Activated naive CD8-positive, alpha-beta T cell (primary cell): ENCODE results near the gene KCNMB2.
"Not testable (repeated sequence)": the region's sequence is repeated elsewhere in the genome, so short reads cannot be mapped to it uniquely, and the experiment has no call there.

Experiments used
- H3K27ac Mint-ChIP-seq: one replicate; pipeline ENCODE4 v1.8.0; 2021; ENCODE audit warnings: mixed read lengths
- H3K27me3 Mint-ChIP-seq: one replicate; pipeline ENCODE4 v1.8.0; 2021; ENCODE audit warnings: mixed read lengths
- H3K36me3 Mint-ChIP-seq: one replicate; pipeline ENCODE4 v1.8.0; 2021; ENCODE audit warnings: mixed read lengths
- H3K4me1 Mint-ChIP-seq: one replicate; pipeline ENCODE4 v1.8.0; 2021; ENCODE audit warnings: low read depth, mixed read lengths
- H3K4me3 Mint-ChIP-seq: one replicate; pipeline ENCODE4 v1.8.0; 2021; ENCODE audit warnings: mild to moderate bottlenecking, mixed read lengths
- H3K9me3 Mint-ChIP-seq: one replicate; pipeline ENCODE4 v1.8.0; 2021; ENCODE audit warnings: low read depth, mixed read lengths

Gene KCNMB2

GRCh38 chr3:178537122-178537705 is 978 bp downstream of the KCNMB2 start:
- H3K4me3 Mint-ChIP-seq = no peak overlapping the region
- H3K27me3 Mint-ChIP-seq = peaks cover 32% of the 10 kb centered on the region
- H3K9me3 Mint-ChIP-seq = no peaks in the 10 kb centered on the region
- H3K27ac Mint-ChIP-seq = no peak overlapping the region
- peaks cover 9% of the 10 kb centered on the region for H3K4me1 Mint-ChIP-seq
- H3K36me3 Mint-ChIP-seq = no peaks in the 10 kb centered on the region

DNA sequence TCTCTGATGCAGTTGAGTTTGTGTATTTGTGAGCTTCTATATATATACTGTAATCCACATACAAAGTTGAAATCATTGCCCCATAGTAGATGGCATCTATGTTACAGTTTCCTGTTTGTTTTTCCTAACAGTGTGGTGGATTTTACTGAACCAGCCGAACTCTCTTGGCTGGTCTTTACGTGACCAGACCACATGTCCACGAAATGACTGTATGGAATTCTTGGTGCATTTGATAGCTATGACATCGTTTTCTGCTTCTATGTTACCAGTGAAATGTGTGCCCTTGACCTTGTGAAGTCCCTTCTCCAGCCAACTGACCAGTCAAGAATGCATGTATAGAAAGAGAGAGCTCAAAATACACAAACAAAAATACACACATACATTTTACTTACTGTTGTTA is 1.8 kb downstream of the KCNMB2 start:
- no peak overlapping the region for H3K4me3 Mint-ChIP-seq
- H3K9me3 Mint-ChIP-seq = no peaks in the 10 kb centered on the region
- peaks cover 9% of the 10 kb centered on the region for H3K4me1 Mint-ChIP-seq
- no peaks in the 10 kb centered on the region for H3K36me3 Mint-ChIP-seq
- H3K27ac Mint-ChIP-seq = no peak overlapping the region
- H3K27me3 Mint-ChIP-seq = peaks cover 29% of the 10 kb centered on the region

DNA sequence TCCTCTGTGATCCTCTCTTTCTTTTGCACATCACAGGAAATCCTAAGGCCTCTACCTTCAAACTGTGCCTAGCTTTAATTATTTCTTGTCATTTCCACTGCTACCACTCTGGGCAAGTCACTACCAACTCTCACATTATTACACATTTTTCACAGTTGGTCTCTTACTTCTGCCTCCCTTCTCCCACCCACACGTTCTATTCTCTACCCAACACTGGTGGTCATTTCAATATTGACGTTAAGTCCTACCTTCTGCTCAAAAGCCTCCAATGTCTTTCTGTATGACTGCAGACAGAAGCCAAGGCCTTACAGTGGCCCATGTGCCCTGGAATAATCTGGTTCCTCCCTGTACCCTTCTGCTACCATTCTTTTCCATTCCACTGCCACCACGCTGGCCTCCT is 3.9 kb downstream of the KCNMB2 start:
- Mint-ChIP-seq H3K4me3 (no peak overlapping the region), H3K27ac (no peak overlapping the region), H3K9me3 (no peaks in the 10 kb centered on the region), H3K4me1 (peaks cover 9% of the 10 kb centered on the region), H3K36me3 (no peaks in the 10 kb centered on the region), H3K27me3 (peaks cover 26% of the 10 kb centered on the region)

- Mint-ChIP-seq H3K4me1 (no peaks in the 10 kb centered on the region), H3K36me3 (no peaks in the 10 kb centered on the region), H3K4me3 (no peak overlapping the region), H3K27me3 (peaks cover 3% of the 10 kb centered on the region), H3K27ac (no peak overlapping the region), H3K9me3 (no peaks in the 10 kb centered on the region)
Observed at GRCh38 chr3:178545337-178545736, 9.1 kb downstream of the KCNMB2 start.

DNA sequence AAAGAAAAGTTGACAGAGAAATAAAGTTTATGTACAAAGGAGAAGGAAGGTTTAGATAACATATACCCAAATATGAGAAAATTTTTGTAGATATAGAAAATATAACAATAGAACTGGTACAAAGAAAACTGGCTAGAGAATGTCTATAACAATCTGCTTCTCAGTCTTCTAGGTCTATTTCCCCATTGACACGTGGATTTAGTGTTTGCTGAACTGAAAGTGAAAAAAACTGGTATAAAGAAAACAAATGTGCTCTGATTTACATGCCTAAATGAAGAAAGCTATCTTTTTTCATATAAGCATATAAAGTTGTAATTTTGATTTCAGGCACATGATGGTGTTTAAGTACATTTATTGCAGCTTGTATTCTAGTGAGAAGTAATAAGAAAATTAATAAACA is 9.8 kb downstream of the KCNMB2 start:
- H3K27ac Mint-ChIP-seq = no peak overlapping the region
- no peaks in the 10 kb centered on the region for H3K36me3 Mint-ChIP-seq
- no peaks in the 10 kb centered on the region for H3K4me1 Mint-ChIP-seq
- no peak overlapping the region for H3K4me3 Mint-ChIP-seq
- H3K9me3 Mint-ChIP-seq = no peaks in the 10 kb centered on the region
- H3K27me3 Mint-ChIP-seq = no peaks in the 10 kb centered on the region

- not testable (repeated sequence) for H3K27ac Mint-ChIP-seq
Observed at GRCh38 chr3:178549426-178549825, 13.2 kb downstream of the KCNMB2 start.

DNA sequence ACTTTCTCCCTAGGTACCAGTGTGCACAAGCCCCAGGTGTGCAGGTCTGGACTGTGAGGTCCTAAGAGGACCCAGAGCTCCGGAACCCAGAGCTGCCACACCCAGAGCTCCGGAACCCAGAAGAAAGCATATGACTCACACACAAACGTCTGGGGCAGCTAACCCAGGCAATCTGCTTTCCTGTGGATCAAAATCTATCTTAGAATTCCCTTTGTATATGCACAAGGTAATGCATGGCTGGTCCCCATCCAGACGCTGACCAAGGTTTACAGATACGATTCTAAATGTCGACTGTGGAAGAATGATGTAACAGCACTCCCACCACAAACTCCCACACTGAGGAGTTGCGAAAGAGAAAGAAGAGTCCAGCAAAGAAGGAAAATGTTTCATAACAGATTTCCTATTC is 15.7 kb downstream of the KCNMB2 start:
- H3K27me3 Mint-ChIP-seq = no peaks in the 10 kb centered on the region
- no peaks in the 10 kb centered on the region for H3K36me3 Mint-ChIP-seq
- no peak overlapping the region for H3K4me3 Mint-ChIP-seq
- no peaks in the 10 kb centered on the region for H3K9me3 Mint-ChIP-seq
- H3K27ac Mint-ChIP-seq = no peak overlapping the region
- no peaks in the 10 kb centered on the region for H3K4me1 Mint-ChIP-seq

More at GRCh38 chr3:178549426-178549825, 13.2 kb downstream of the KCNMB2 start:
- H3K4me1 Mint-ChIP-seq, H3K4me3 Mint-ChIP-seq, H3K27me3 Mint-ChIP-seq, H3K36me3 Mint-ChIP-seq, H3K9me3 Mint-ChIP-seq: not testable (repeated sequence)

DNA sequence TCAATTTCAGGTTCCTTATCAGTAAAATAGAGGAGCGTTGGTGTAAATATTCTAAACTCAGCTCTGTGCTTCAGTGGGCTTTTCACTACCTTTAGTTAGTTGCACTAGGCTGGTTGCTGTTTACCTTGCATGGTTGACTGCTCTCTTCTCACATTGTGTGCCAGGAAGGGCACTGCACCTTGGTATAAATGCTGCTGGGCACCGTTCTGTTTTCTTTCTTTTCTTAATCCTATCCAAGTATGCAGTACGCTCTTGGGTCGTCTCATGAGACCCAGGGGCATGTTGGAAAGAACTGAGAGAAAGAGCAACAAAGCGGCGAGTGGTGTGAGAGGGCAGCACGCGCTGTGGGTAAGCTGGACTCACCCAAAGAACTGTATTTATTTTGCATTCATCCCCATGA is 22.4 kb downstream of the KCNMB2 start:
- H3K4me1 Mint-ChIP-seq = no peaks in the 10 kb centered on the region
- H3K27me3 Mint-ChIP-seq = peaks cover 3% of the 10 kb centered on the region
- H3K36me3 Mint-ChIP-seq = no peaks in the 10 kb centered on the region
- H3K9me3 Mint-ChIP-seq = no peaks in the 10 kb centered on the region
- H3K27ac Mint-ChIP-seq = no peak overlapping the region
- H3K4me3 Mint-ChIP-seq = no peak overlapping the region

GRCh38 chr3:178560759-178561158 is 24.5 kb downstream of the KCNMB2 start:
- Mint-ChIP-seq H3K36me3 (no peaks in the 10 kb centered on the region), H3K4me1 (no peaks in the 10 kb centered on the region), H3K9me3 (no peaks in the 10 kb centered on the region), H3K27me3 (peaks cover 3% of the 10 kb centered on the region), H3K27ac (no peak overlapping the region), H3K4me3 (no peak overlapping the region)

- peaks cover 3% of the 10 kb centered on the region for H3K27me3 Mint-ChIP-seq
- H3K4me3 Mint-ChIP-seq = no peak overlapping the region
- H3K9me3 Mint-ChIP-seq = no peaks in the 10 kb centered on the region
- no peaks in the 10 kb centered on the region for H3K4me1 Mint-ChIP-seq
- H3K27ac Mint-ChIP-seq = no peak overlapping the region
- H3K36me3 Mint-ChIP-seq = no peaks in the 10 kb centered on the region
Observed at GRCh38 chr3:178561239-178561638, 25.0 kb downstream of the KCNMB2 start.

DNA sequence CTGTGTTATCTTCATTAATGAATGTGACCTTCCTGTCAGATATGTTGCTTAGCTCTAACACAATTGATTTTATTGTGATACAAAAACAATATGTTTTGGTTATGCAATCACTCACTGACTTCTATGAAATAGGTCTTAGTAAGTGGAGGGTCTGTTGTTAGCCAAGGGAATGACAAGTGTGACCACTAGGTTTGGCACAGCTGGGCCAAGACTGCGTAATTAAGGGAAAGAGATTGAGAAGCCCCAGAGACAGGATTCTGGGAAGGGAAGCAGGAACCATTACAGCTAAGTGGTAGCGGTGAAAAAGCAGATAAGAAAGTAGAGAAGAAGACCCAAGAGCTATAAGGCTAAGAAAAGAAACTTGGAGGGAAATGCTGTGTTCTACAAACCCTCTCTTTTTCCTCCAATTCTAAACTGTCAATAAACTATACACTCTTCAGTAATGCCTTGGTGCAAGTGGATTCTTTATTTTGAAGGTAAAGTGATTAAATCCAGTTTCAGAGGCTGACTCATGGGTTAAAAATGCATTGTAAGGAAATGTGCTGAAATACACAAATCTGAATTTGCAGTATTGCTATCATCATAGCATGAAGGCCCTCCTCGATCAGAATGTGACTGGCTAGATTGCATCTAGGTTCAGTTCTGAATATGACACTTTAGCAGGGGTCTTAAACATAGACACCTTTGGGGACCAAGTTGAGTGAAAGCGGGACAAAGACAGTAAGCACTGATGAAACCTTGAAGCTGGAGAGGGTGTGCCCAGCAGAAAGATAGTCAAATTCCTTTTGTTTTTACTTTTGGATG is 26.1 kb downstream of the KCNMB2 start:
- H3K27me3 Mint-ChIP-seq = peaks cover 3% of the 10 kb centered on the region
- H3K4me1 Mint-ChIP-seq = no peaks in the 10 kb centered on the region
- no peaks in the 10 kb centered on the region for H3K36me3 Mint-ChIP-seq
- no peak overlapping the region for H3K27ac Mint-ChIP-seq
- no peaks in the 10 kb centered on the region for H3K9me3 Mint-ChIP-seq
- H3K4me3 Mint-ChIP-seq = no peak overlapping the region

- H3K27me3 Mint-ChIP-seq = peaks cover 3% of the 10 kb centered on the region
- no peak overlapping the region for H3K4me3 Mint-ChIP-seq
- H3K27ac Mint-ChIP-seq = no peak overlapping the region
- no peaks in the 10 kb centered on the region for H3K36me3 Mint-ChIP-seq
- H3K9me3 Mint-ChIP-seq = no peaks in the 10 kb centered on the region
- H3K4me1 Mint-ChIP-seq = no peaks in the 10 kb centered on the region
Observed at GRCh38 chr3:178562947-178563232, 26.7 kb downstream of the KCNMB2 start.

DNA sequence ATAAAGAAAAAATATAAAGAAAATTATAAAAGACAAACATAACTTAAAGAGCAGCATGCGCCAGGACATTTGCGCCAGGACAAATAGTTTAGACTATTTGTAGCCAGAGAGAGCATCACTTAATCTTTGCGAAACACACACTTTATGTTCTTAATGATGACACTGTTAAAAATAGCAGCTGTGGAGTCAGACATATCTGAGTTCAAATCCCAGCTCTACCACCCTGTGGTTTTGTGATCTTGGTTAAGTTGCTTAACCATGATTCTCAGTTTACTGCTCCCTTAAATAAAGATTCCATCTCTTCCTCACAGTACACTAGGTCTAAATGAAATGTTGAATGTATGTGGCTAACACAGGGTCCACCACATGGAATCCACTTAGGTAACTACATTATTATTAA is 31.4 kb downstream of the KCNMB2 start:
- Mint-ChIP-seq H3K36me3 (no peaks in the 10 kb centered on the region), H3K27me3 (peaks cover 4% of the 10 kb centered on the region), H3K9me3 (no peaks in the 10 kb centered on the region), H3K4me1 (no peaks in the 10 kb centered on the region), H3K27ac (no peak overlapping the region), H3K4me3 (no peak overlapping the region)

GRCh38 chr3:178568155-178568731 is 32.0 kb downstream of the KCNMB2 start:
- H3K36me3 Mint-ChIP-seq = no peaks in the 10 kb centered on the region
- no peaks in the 10 kb centered on the region for H3K9me3 Mint-ChIP-seq
- no peaks in the 10 kb centered on the region for H3K4me1 Mint-ChIP-seq
- no peak overlapping the region for H3K4me3 Mint-ChIP-seq
- no peak overlapping the region for H3K27ac Mint-ChIP-seq
- peaks cover 4% of the 10 kb centered on the region for H3K27me3 Mint-ChIP-seq

DNA sequence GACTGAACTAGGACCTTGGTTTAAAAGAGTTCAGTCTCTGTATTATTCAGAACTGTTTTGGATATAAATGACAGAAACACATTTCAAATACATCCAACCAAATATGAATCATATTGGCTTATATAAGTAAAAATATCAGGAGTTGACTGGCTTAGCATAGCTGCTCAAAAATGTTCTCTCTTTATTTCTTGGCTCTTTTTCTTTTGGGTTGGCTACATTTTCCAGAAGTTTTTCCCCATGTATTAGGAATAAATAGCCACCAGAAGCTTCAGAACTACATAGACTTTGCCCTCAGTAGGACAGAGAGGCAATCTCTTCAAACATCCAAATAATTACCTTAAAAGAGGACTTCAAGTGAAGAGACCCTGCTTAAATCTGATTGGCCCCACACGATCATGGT is 32.7 kb downstream of the KCNMB2 start:
- Mint-ChIP-seq H3K4me1 (no peaks in the 10 kb centered on the region), H3K36me3 (no peaks in the 10 kb centered on the region), H3K27ac (no peak overlapping the region), H3K4me3 (no peak overlapping the region), H3K27me3 (peaks cover 2% of the 10 kb centered on the region), H3K9me3 (no peaks in the 10 kb centered on the region)

GRCh38 chr3:178569826-178570225 is 33.6 kb downstream of the KCNMB2 start:
- Mint-ChIP-seq H3K27me3 (peaks cover 5% of the 10 kb centered on the region), H3K27ac (no peak overlapping the region), H3K36me3 (no peaks in the 10 kb centered on the region), H3K4me3 (no peak overlapping the region), H3K9me3 (no peaks in the 10 kb centered on the region), H3K4me1 (no peaks in the 10 kb centered on the region)
